ENCODE results near the gene FN3K.

The FN3K gene

GRCh38 chr17:82795615-82796014, 60.2 kb downstream of the FN3K start:
- H3K4me1 ChIP-seq (ENCODE audit: control insufficient read depth, low read length) = no peaks in the 10 kb centered on the region
- H3K79me2 ChIP-seq (ENCODE audit: control insufficient read depth, low read length) = peaks cover 10% of the 10 kb centered on the region
- no peaks in the 10 kb centered on the region for H4K20me1 ChIP-seq (ENCODE audit: control insufficient read depth, insufficient read depth, low read depth, low read length)
- no peaks in the 10 kb centered on the region for H3K27me3 ChIP-seq (ENCODE audit: control insufficient read depth, low read length)
- no peaks in the 10 kb centered on the region for H3F3A ChIP-seq (ENCODE audit: control insufficient read depth, insufficient read depth)
- H3K9me2 ChIP-seq (replicated peaks; ENCODE audit: control insufficient read depth, low read length) = no peaks in the 10 kb centered on the region
- H3K27ac ChIP-seq (ENCODE audit: low read depth, low read length) = no peak overlapping the region
- H3K4me2 ChIP-seq (ENCODE audit: low read length) = no peak overlapping the region
- H3K9me3 ChIP-seq (ENCODE audit: control insufficient read depth, insufficient read depth, low read length) = no peaks in the 10 kb centered on the region
- H3K36me3 ChIP-seq (ENCODE audit: control insufficient read depth, low read length) = peaks cover 27% of the 10 kb centered on the region
- no peak for TF ChIP-seq EZH2phosphoT487 (IDR thresholded peaks at IDR 0.05; ENCODE audit: borderline replicate concordance, low read length)
- TF ChIP-seq, protein P1, sequence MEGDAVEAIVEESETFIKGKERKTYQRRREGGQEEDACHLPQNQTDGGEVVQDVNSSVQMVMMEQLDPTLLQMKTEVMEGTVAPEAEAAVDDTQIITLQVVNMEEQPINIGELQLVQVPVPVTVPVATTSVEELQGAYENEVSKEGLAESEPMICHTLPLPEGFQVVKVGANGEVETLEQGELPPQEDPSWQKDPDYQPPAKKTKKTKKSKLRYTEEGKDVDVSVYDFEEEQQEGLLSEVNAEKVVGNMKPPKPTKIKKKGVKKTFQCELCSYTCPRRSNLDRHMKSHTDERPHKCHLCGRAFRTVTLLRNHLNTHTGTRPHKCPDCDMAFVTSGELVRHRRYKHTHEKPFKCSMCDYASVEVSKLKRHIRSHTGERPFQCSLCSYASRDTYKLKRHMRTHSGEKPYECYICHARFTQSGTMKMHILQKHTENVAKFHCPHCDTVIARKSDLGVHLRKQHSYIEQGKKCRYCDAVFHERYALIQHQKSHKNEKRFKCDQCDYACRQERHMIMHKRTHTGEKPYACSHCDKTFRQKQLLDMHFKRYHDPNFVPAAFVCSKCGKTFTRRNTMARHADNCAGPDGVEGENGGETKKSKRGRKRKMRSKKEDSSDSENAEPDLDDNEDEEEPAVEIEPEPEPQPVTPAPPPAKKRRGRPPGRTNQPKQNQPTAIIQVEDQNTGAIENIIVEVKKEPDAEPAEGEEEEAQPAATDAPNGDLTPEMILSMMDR (IDR thresholded peaks at IDR 0.05; ENCODE audit: low read depth, low read length, poor library complexity, severe bottlenecking) = no peak
- H3K4me3 ChIP-seq (ENCODE audit: low read length) = no peak overlapping the region

- TF ChIP-seq, protein P1 (IDR thresholded peaks at IDR 0.05; ENCODE audit: low read depth, low read length, poor library complexity, severe bottlenecking) = no peak
- no peak overlapping the region for H3K4me2 ChIP-seq (ENCODE audit: low read length)
- peaks cover 29% of the 10 kb centered on the region for H3K36me3 ChIP-seq (ENCODE audit: control insufficient read depth, low read length)
- H3K4me3 ChIP-seq (ENCODE audit: low read length) = no peak overlapping the region
- H3K27me3 ChIP-seq (ENCODE audit: control insufficient read depth, low read length) = no peaks in the 10 kb centered on the region
- no peaks in the 10 kb centered on the region for H4K20me1 ChIP-seq (ENCODE audit: control insufficient read depth, insufficient read depth, low read depth, low read length)
- no peaks in the 10 kb centered on the region for H3K9me3 ChIP-seq (ENCODE audit: control insufficient read depth, insufficient read depth, low read length)
- H3K27ac ChIP-seq (ENCODE audit: low read depth, low read length) = no peak overlapping the region
- H3K79me2 ChIP-seq (ENCODE audit: control insufficient read depth, low read length) = peaks cover 20% of the 10 kb centered on the region
- H3F3A ChIP-seq (ENCODE audit: control insufficient read depth, insufficient read depth) = no peaks in the 10 kb centered on the region
- H3K9me2 ChIP-seq (replicated peaks; ENCODE audit: control insufficient read depth, low read length) = no peaks in the 10 kb centered on the region
- H3K4me1 ChIP-seq (ENCODE audit: control insufficient read depth, low read length) = no peaks in the 10 kb centered on the region
Observed at GRCh38 chr17:82797061-82797460, 61.6 kb downstream of the FN3K start.

DNA sequence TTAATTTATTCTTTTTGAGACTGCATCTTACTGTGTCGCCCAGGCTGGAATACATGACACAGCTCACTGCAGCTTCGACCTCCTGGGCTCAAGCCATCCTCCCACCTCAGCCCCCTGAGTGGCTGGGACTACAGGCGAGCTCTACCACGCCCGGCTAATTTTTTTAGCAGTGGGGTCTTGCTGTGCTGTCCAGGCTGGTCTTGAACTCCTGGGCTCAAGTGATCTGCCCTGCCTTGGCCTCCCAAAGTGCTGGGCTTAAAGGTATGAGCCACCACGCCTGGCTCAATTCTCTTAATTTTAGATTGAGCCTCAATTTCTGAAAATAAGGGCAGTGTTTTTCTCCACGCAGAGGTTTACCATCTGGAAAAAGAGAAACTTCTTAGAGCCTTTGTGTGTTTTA, 63.3 kb downstream of the FN3K start:
- Histone ChIP-seq H3K4me1 (ENCODE audit: control insufficient read depth, low read length) (no peaks in the 10 kb centered on the region), H3K27me3 (ENCODE audit: control insufficient read depth, low read length) (no peaks in the 10 kb centered on the region), H4K20me1 (ENCODE audit: control insufficient read depth, insufficient read depth, low read depth, low read length) (no peaks in the 10 kb centered on the region), H3F3A (ENCODE audit: control insufficient read depth, insufficient read depth) (no peaks in the 10 kb centered on the region), H3K36me3 (ENCODE audit: control insufficient read depth, low read length) (peaks cover 29% of the 10 kb centered on the region), H3K79me2 (ENCODE audit: control insufficient read depth, low read length) (peaks cover 27% of the 10 kb centered on the region), H3K9me2 (replicated peaks; ENCODE audit: control insufficient read depth, low read length) (no peaks in the 10 kb centered on the region), H3K4me3 (ENCODE audit: low read length) (no peak overlapping the region), H3K27ac (ENCODE audit: low read depth, low read length) (no peak overlapping the region), H3K9me3 (ENCODE audit: control insufficient read depth, insufficient read depth, low read length) (no peaks in the 10 kb centered on the region), H3K4me2 (ENCODE audit: low read length) (no peak overlapping the region)
- TF ChIP-seq, protein P1 (IDR thresholded peaks at IDR 0.05; ENCODE audit: low read depth, low read length, poor library complexity, severe bottlenecking) = no peak
- no peak for TF ChIP-seq EZH2phosphoT487 (IDR thresholded peaks at IDR 0.05; ENCODE audit: borderline replicate concordance, low read length)

DNA sequence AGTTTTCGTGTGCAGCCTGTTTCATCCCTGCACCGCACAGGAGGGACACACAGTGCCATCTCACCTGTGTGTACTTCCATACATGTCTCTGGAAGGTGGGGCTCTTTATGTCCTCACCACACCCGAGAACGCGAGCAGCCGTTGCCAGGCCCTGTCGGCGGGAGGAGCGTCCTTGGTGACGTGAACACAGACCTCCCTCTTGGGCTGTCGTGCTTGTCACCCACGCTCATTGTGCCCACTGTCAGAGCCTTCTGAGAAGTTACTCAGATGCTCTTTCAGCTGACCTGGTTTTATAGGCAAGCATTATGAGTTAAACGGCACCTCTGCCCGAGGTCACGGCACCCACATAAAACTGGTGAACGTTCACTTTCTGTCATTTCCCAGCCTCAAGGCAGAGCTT, 64.2 kb downstream of the FN3K start:
- Histone ChIP-seq H3K9me3 (ENCODE audit: control insufficient read depth, insufficient read depth, low read length) (no peaks in the 10 kb centered on the region), H3K36me3 (ENCODE audit: control insufficient read depth, low read length) (peaks cover 27% of the 10 kb centered on the region), H3K4me1 (ENCODE audit: control insufficient read depth, low read length) (no peaks in the 10 kb centered on the region), H3K4me2 (ENCODE audit: low read length) (no peak overlapping the region), H3K9me2 (replicated peaks; ENCODE audit: control insufficient read depth, low read length) (no peaks in the 10 kb centered on the region), H3K27ac (ENCODE audit: low read depth, low read length) (no peak overlapping the region), H3F3A (ENCODE audit: control insufficient read depth, insufficient read depth) (no peaks in the 10 kb centered on the region), H3K79me2 (ENCODE audit: control insufficient read depth, low read length) (peaks cover 27% of the 10 kb centered on the region), H4K20me1 (ENCODE audit: control insufficient read depth, insufficient read depth, low read depth, low read length) (no peaks in the 10 kb centered on the region), H3K4me3 (ENCODE audit: low read length) (no peak overlapping the region), H3K27me3 (ENCODE audit: control insufficient read depth, low read length) (no peaks in the 10 kb centered on the region)
- no peak for TF ChIP-seq EZH2phosphoT487 (IDR thresholded peaks at IDR 0.05; ENCODE audit: borderline replicate concordance, low read length)
- TF ChIP-seq, protein P1 (IDR thresholded peaks at IDR 0.05; ENCODE audit: low read depth, low read length, poor library complexity, severe bottlenecking) = no peak
